GM12873 (cell line): Measurements from ENCODE around the gene KCNMA1.

ENCODE experiments used
- CTCF ChIP-seq: IDR thresholded peaks from 2 replicates; pipeline ENCODE4 v1.5.1; 2012; ENCODE audit warnings: low read depth, mild to moderate bottlenecking, moderate library complexity, low read length, control low read depth; ENCODE audit not compliant: insufficient read depth; ENCODE audit errors: missing control alignments

KCNMA1 gene

GRCh38 chr10:77267703-77268675, 369.6 kb downstream of the KCNMA1 start:
- no peak for TF ChIP-seq CTCF

- TF ChIP-seq CTCF, result no peak
Observed at GRCh38 chr10:77266242-77266641, 371.4 kb downstream of the KCNMA1 start.

GRCh38 chr10:77264527-77264926, 373.1 kb downstream of the KCNMA1 start:
- no peak for TF ChIP-seq CTCF

- no peak for TF ChIP-seq CTCF
Observed at GRCh38 chr10:77264107-77264506, 373.5 kb downstream of the KCNMA1 start.

- TF ChIP-seq CTCF, result no peak
Observed at GRCh38 chr10:77263700-77264099, 373.9 kb downstream of the KCNMA1 start.

- TF ChIP-seq CTCF, result no peak
Observed at GRCh38 chr10:77261146-77261545, 376.5 kb downstream of the KCNMA1 start.

GRCh38 chr10:77259171-77259874, 378.3 kb downstream of the KCNMA1 start:
- no peak for TF ChIP-seq CTCF
